AG09309 (cell line): ENCODE measurements around the gene TNP2.

Experiments
- DNase-seq: peaks from one replicate; pipeline ENCODE4 v3.0.0-alpha.2; 2010; ENCODE audit warnings: low read depth
- H3K4me3 ChIP-seq: 2 replicates; pipeline ENCODE4 v1.5.1; 2011; ENCODE audit warnings: mild to moderate bottlenecking, low read depth, low read length, moderate library complexity; ENCODE audit not compliant: control insufficient read depth
- CTCF ChIP-seq: IDR thresholded peaks from 2 replicates; pipeline ENCODE4 v1.5.1; 2011; ENCODE audit warnings: mild to moderate bottlenecking, low read depth, low read length, inconsistent platforms; ENCODE audit not compliant: insufficient read depth, control insufficient read depth; ENCODE audit errors: missing control alignments

TNP2 gene

GRCh38 chr16:11259655-11260595 is 9.2 kb downstream of the TNP2 start:
- no peak for TF ChIP-seq CTCF
- DNase-seq, result no peak
- no peak overlapping the region for H3K4me3 ChIP-seq

- no peak for TF ChIP-seq CTCF
- no peak overlapping the region for H3K4me3 ChIP-seq
- no peak for DNase-seq
Observed at GRCh38 chr16:11258553-11259492, 10.3 kb downstream of the TNP2 start.

GRCh38 chr16:11257131-11257938 is 11.8 kb downstream of the TNP2 start:
- peak overlapping the region; percentile 62 for H3K4me3 ChIP-seq
- DNase-seq, result peak; percentile 55
- peak; percentile 87 for TF ChIP-seq CTCF

- DNase-seq, result no peak
- peak overlapping the region; percentile 62 for H3K4me3 ChIP-seq
- TF ChIP-seq CTCF, result no peak
Observed at GRCh38 chr16:11256661-11257130, 12.4 kb downstream of the TNP2 start.

GRCh38 chr16:11255737-11256660 is 13.1 kb downstream of the TNP2 start, which contains the start of gene SOCS1:
Gene SOCS1 (minus strand): TSS chr16:11256204. CDS start chr16:11255478, 726 bp downstream.
- peak; percentile 53 for TF ChIP-seq CTCF
- peak; percentile 42 for DNase-seq
- H3K4me3 ChIP-seq, result peak within 1 kb of the TSS; percentile 63
